Common myeloid progenitor, CD34-positive (primary cell): ENCODE data around the gene HSPB8.

ENCODE experiments used
- CTCF ChIA-PET: fragments of 350-600 bp; sonication (Branson Sonifier 250); formaldehyde crosslinking; loops from one replicate; lab custom pipeline; 2021; ENCODE audit warnings: antibody characterized with exemption; lab: Charles Lee
- POLR2A ChIA-PET: fragments of 350-600 bp; sonication (Branson Sonifier 250); formaldehyde crosslinking; loops from one replicate; lab custom pipeline; 2021; ENCODE audit warnings: antibody characterized with exemption; lab: Charles Lee
- DNase-seq, 3 donors: peaks; one replicate each; pipeline versions ENCODE4 v3.0.0 to v3.0.0-alpha.2; 2013
- H3K27ac ChIP-seq, 2 experiments: 1 replicate in 1 of 2; 2 replicates in 1 of 2; pipeline ENCODE4 v1.7.0; 2013; ENCODE audit warnings: inconsistent platforms in 2 of 2, low read length in 2 of 2, mild to moderate bottlenecking in 2 of 2, low read depth in 1 of 2, moderate library complexity in 1 of 2; ENCODE audit not compliant: severe bottlenecking in 2 of 2, insufficient read depth in 1 of 2, poor library complexity in 1 of 2
- H3K27me3 ChIP-seq, 5 experiments: replicated peaks in 2 of 5; 1 replicate in 3 of 5; 2 replicates in 2 of 5; pipeline versions ENCODE4 v1.6.1 to v1.7.0; 2013; ENCODE audit warnings: low read length in 4 of 5, mild to moderate bottlenecking in 2 of 5, moderate library complexity in 2 of 5, inconsistent platforms in 1 of 5; ENCODE audit not compliant: insufficient read depth in 5 of 5, control insufficient read depth in 4 of 5
- H3K36me3 ChIP-seq, 4 experiments: 1 replicate in 2 of 4; 2 replicates in 2 of 4; pipeline versions ENCODE4 v1.6.1 to v1.7.0; 2013; ENCODE audit warnings: low read length in 3 of 4, control low read depth in 1 of 4, mild to moderate bottlenecking in 1 of 4; ENCODE audit not compliant: control insufficient read depth in 4 of 4, insufficient read depth in 4 of 4
- H3K4me1 ChIP-seq, 4 experiments: 1 replicate in 3 of 4; 2 replicates in 1 of 4; pipeline versions ENCODE4 v1.6.1 to v1.7.1; 2013; ENCODE audit warnings: low read length in 3 of 4, mild to moderate bottlenecking in 3 of 4, control low read depth in 1 of 4, inconsistent platforms in 1 of 4, moderate library complexity in 1 of 4; ENCODE audit not compliant: control insufficient read depth in 4 of 4, insufficient read depth in 4 of 4; ENCODE audit errors: control extremely low read depth in 1 of 4
- H3K4me3 ChIP-seq, 7 experiments: 1 replicate in 4 of 7; 2 replicates in 3 of 7; pipeline versions ENCODE4 v1.5.1 to v1.7.0; 2013; ENCODE audit warnings: mild to moderate bottlenecking in 7 of 7, low read length in 6 of 7, moderate library complexity in 6 of 7, inconsistent platforms in 2 of 7, low read depth in 2 of 7, control low read depth in 1 of 7; ENCODE audit not compliant: insufficient read depth in 4 of 7, control insufficient read depth in 1 of 7; ENCODE audit errors: extremely low read depth in 1 of 7
- H3K9me3 ChIP-seq, 5 experiments: 1 replicate in 4 of 5; 2 replicates in 1 of 5; pipeline versions ENCODE4 v1.6.1 to v1.7.1; 2013; ENCODE audit warnings: low read length in 4 of 5, mild to moderate bottlenecking in 2 of 5, inconsistent platforms in 1 of 5, low read depth in 1 of 5, moderate library complexity in 1 of 5; ENCODE audit not compliant: control insufficient read depth in 4 of 5, insufficient read depth in 2 of 5; ENCODE audit errors: control extremely low read depth in 1 of 5
- WGBS: methylation state at CpG from one replicate; pipeline ENCODE4 v1.1.5; 2013; ENCODE audit not compliant: insufficient coverage; 5-methylcytosine and 5-hydroxymethylcytosine counted together

The HSPB8 gene

DNA sequence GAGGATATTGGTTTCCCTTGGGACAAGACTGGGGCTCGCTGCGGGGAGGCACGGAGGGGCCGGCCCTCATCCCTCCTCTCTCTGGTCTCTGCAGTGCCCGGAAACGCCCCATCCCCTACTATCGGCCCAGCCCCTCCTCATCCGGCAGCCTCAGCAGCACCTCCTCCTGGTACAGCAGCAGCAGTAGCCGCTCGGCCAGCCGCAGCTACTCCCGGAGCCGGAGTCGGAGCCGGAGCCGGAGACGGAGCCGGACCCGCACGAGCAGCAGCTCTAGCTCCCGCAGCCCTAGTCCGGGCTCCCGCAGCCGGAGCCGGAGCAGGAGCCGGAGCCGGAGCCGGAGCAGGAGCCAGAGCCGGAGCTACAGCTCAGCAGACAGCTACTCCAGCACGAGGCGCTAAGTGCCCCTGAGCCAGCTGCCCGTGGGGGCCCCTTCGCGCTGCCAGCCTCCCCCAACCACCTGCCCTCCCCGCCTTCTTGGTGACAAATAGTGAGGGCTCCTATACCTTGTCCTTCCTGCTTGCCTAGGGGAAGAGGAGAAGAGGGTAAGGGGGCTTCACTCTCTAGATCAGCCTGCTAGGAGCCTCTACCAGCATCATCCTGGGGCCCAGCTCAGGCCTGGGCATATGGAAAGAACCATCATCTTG lies 22.2 kb upstream of the HSPB8 start:
- DNase-seq, result no peak
- Histone ChIP-seq H3K36me3 (no peaks in the 10 kb centered on the region), H3K4me3 (no peak overlapping the region), H3K4me1 (peaks cover 0 to 12% (median 6%) of the 10 kb centered on the region in 4 experiments), H3K9me3 (peaks cover 0 to 3% (median 0%) of the 10 kb centered on the region in 5 experiments), H3K27me3 (peaks cover 2 to 11% (median 4%) of the 10 kb centered on the region in 5 experiments), H3K27ac (no peak overlapping the region)
- ChIA-PET POLR2A (no interaction called here), CTCF (no interaction called here)
- 71% methylated on average over 27 of the region's 35 CpGs for WGBS

DNA sequence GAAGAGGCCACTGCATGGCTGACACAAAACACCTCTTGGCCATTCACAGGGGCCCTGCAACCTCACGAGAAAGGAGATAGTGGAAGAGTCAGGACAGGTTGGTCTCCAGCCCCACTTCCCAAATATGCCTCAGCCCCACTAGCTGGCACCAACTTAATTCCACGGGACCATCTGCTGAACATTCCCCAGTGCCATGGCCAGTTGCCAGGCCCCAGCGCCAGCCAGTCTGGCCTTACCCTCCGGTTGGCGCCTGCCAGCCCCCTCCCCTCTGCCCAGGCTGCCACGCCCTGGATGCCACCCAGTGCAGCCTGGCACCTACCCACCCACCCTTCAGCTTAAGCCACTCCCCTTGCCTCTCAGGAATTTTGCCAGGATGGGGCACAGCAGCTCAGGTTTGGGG lies 21.2 kb upstream of the HSPB8 start:
- ChIA-PET CTCF (no interaction called here), POLR2A (no interaction called here)
- Histone ChIP-seq H3K36me3 (no peaks in the 10 kb centered on the region), H3K4me3 (no peak overlapping the region), H3K27ac (no peak overlapping the region), H3K9me3 (peaks cover 0 to 3% (median 0%) of the 10 kb centered on the region in 5 experiments), H3K4me1 (peaks cover 0 to 12% (median 6%) of the 10 kb centered on the region in 4 experiments), H3K27me3 (peaks cover 2 to 7% (median 4%) of the 10 kb centered on the region in 5 experiments)
- DNase-seq, result no peak
- 100% methylated on average over 6 of the region's 6 CpGs for WGBS

DNA sequence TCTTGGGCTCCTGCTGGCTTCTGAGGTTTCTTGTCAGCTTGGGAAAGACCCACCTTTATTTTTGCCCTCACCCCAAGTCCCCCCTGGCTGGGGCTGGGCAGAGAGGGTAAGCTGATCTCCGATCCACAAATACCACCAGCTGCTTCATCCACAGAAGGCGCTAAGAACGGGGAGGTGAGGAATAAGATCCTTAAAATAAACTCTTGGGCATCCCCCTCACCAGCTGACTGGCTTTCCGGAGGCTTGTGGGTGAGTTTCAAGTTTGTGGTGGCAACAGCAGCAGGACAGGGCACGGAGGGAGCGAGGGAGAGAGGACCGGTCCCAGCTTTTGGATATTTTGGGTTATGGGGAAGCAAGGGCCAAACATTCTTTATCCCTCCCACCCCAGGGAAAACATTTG lies 20.8 kb upstream of the HSPB8 start:
- Histone ChIP-seq H3K27me3 (peaks cover under 1 to 7% (median 2%) of the 10 kb centered on the region in 5 experiments), H3K36me3 (no peaks in the 10 kb centered on the region), H3K4me1 (peaks cover 0 to 11% (median 6%) of the 10 kb centered on the region in 4 experiments), H3K4me3 (no peak overlapping the region), H3K9me3 (peaks cover 0 to 3% (median 0%) of the 10 kb centered on the region in 5 experiments), H3K27ac (no peak overlapping the region)
- no CpG with 5 or more reads among the region's 7 CpGs for WGBS
- ChIA-PET POLR2A (no interaction called here), CTCF (no interaction called here)
- DNase-seq, result no peak

DNA sequence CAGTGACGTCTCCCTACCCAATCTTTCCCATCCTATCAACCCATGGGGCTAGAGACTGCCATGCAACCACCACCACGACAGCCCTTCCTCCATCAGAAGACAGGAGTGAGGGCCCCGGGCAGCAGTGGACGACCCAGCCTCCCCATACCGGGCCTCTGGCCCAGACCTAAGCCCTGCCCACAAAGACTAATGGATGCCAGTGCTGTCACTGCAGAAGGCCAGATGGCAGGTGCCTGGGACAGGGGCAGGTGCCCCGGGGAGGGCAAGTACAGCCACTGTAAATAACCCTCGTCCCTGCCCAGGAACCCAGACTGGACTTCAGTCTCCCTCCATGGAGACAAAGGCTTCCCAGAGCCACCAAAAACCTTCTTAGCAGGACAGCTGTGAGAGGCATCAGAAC lies 20.3 kb upstream of the HSPB8 start:
- Histone ChIP-seq H3K4me1 (peaks cover 0 to 8% (median 4%) of the 10 kb centered on the region in 4 experiments), H3K9me3 (peaks cover 0 to 3% (median 0%) of the 10 kb centered on the region in 5 experiments), H3K27me3 (peaks cover 0 to 7% (median 2%) of the 10 kb centered on the region in 5 experiments), H3K4me3 (no peak overlapping the region), H3K27ac (no peak overlapping the region), H3K36me3 (no peaks in the 10 kb centered on the region)
- WGBS, result 91% methylated on average over 6 of the region's 7 CpGs
- ChIA-PET POLR2A (no interaction called here), CTCF (no interaction called here)
- no peak for DNase-seq

DNA sequence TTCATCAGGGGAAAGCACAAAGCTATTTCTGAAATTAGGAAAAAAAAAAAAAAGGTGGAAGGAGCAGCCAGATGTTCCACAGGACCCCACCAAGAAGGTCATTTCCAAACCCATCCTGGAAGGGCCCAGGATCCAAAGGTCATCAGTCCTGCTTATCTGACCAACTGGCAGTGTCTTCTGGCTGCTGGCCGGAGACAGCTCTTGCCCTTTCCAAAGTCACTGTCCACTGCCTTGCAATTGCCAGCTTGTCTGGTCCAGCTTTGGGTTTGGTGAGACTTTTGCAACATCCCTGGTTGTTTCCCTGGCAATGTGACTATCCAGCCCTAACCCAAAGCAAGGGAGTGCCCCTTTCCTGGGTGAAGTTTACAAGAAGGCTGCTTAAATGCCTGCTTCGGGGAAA lies 18.9 kb upstream of the HSPB8 start:
- H3K27me3 ChIP-seq, result peaks cover 0 to 8% (median 2%) of the 10 kb centered on the region in 5 experiments
- no peak for DNase-seq
- no peaks in the 10 kb centered on the region for H3K9me3 ChIP-seq
- ChIA-PET CTCF (no interaction called here), POLR2A (no interaction called here)
- no peak overlapping the region for H3K27ac ChIP-seq
- no peaks in the 10 kb centered on the region for H3K36me3 ChIP-seq
- 91% methylated on average over 2 of the region's 2 CpGs for WGBS
- no peak overlapping the region for H3K4me3 ChIP-seq
- H3K4me1 ChIP-seq, result no peaks in the 10 kb centered on the region

DNA sequence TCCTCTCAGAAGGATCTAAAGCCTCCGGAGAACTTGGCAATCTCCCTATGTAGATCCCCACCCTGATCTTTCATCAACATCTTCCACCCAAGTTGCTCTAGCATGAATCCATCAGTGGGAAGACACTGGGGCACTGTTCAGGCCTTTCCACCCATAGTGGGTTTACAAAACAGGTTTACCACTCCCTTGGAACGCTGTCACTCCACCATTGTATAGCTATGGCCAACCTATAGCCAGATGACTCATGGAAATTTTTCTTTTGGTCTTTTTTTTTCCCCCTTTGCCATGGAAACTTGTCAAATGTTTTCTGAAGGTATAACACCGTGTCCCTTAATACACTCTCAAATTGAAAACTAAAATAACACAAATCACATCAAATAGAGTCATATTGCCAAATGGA lies 10.8 kb upstream of the HSPB8 start:
- no peaks in the 10 kb centered on the region for H3K4me1 ChIP-seq
- DNase-seq, result no peak
- ChIA-PET CTCF (no interaction called here), POLR2A (no interaction called here)
- no peak overlapping the region for H3K4me3 ChIP-seq
- WGBS, result 87% methylated on average over 2 of the region's 3 CpGs
- H3K27ac ChIP-seq, result no peak overlapping the region
- no peaks in the 10 kb centered on the region for H3K36me3 ChIP-seq
- no peaks in the 10 kb centered on the region for H3K9me3 ChIP-seq
- peaks cover 0 to 26% (median 2%) of the 10 kb centered on the region in 5 experiments for H3K27me3 ChIP-seq

DNA sequence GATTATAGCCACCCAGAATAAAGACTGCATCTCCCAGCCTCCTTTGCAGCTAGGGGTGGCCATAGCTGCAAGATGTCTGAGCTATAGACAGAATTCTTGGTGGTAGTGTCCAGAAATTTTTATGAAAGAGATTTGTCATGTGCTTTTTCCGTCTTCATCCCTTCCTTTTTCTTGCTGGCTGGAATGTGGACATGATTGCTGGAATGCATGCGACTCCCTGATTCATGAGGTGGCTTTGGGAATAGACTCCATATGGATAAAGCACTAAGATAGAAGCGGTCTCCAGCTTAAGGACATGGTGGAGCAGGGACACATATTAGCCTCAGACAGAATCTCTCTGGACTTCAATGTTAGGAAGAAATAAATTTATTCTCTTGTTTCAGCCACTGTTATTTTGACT lies 10.0 kb upstream of the HSPB8 start:
- H3K4me1 ChIP-seq, result no peaks in the 10 kb centered on the region
- ChIA-PET CTCF (no interaction called here), POLR2A (no interaction called here)

More for the DNA sequence above, 10.0 kb upstream of the HSPB8 start:
- Histone ChIP-seq H3K9me3 (no peaks in the 10 kb centered on the region), H3K36me3 (no peaks in the 10 kb centered on the region), H3K4me3 (no peak overlapping the region), H3K27ac (no peak overlapping the region), H3K27me3 (peaks cover 0 to 30% (median 4%) of the 10 kb centered on the region in 5 experiments)
- 100% methylated on average over 2 of the region's 3 CpGs for WGBS
- no peak for DNase-seq
